ENCODE results near the gene UBIAD1. TPM values are rescaled to one million over a fixed set of nuclear protein-coding genes. Genes with fewer than 3 reads are reported as not detected.

Gene UBIAD1
- total RNA-seq, 1 donor from 2014 or later, result 14.3 TPM

Small RNAs within 50 kb of the gene (small RNA-seq; reads per million reads assigned to genes)
- not detected for gene RNU6-291P
- gene RPL39P6, result not detected

Other genes starting within 250 kb of the UBIAD1 start
- not detected for gene MASP2, start 226.0 kb upstream of the UBIAD1 start, total RNA-seq
- 10.9 TPM for gene SRM, start 213.2 kb upstream of the UBIAD1 start, total RNA-seq
- gene EXOSC10, start 173.3 kb upstream of the UBIAD1 start, total RNA-seq, result 44.1 TPM
- not detected for gene ANGPTL7, start 83.8 kb upstream of the UBIAD1 start, total RNA-seq
- 32.1 TPM for gene MTOR, start 10.6 kb upstream of the UBIAD1 start, total RNA-seq
- gene DISP3, start 206.0 kb downstream of the UBIAD1 start, total RNA-seq, result 26.7 TPM